Small intestine (tissue), 7 donors: ENCODE measurements around the gene CHST13. TPM values are rescaled to one million over a fixed set of nuclear protein-coding genes. Genes with fewer than 3 reads are reported as not detected.

Experiments used
- DNase-seq, 2 donors: peaks; one replicate each; pipeline versions ENCODE4 v3.0.0 to v3.0.0-alpha.2; 2013
- FAIRE-seq: peaks from 2 replicates; lab custom pipeline; 2012; peaks lifted over from hg19 to GRCh38; lab: Jason Lieb, UNC
- H3K27ac ChIP-seq, 3 donors: one replicate each; pipeline ENCODE4 v1.5.1; 2013; ENCODE audit warnings: low read length in 2 of 3, mild to moderate bottlenecking in 2 of 3, control low read depth in 1 of 3, inconsistent platforms in 1 of 3, low read depth in 1 of 3, moderate library complexity in 1 of 3
- H3K27me3 ChIP-seq, 3 donors: one replicate each; pipeline ENCODE4 v1.6.1; 2013; ENCODE audit warnings: low read length in 3 of 3, inconsistent platforms in 1 of 3; ENCODE audit not compliant: control insufficient read depth in 3 of 3, insufficient read depth in 3 of 3
- H3K36me3 ChIP-seq, 3 donors: one replicate each; pipeline ENCODE4 v1.6.1; 2013; ENCODE audit warnings: low read length in 3 of 3, inconsistent platforms in 1 of 3, low read depth in 1 of 3, mild to moderate bottlenecking in 1 of 3, moderate library complexity in 1 of 3; ENCODE audit not compliant: control insufficient read depth in 3 of 3, insufficient read depth in 2 of 3
- H3K4me1 ChIP-seq, 3 donors: one replicate each; pipeline ENCODE4 v1.6.1; 2013; ENCODE audit warnings: low read length in 2 of 3, inconsistent platforms in 1 of 3, low read depth in 1 of 3, mild to moderate bottlenecking in 1 of 3, moderate library complexity in 1 of 3; ENCODE audit not compliant: control insufficient read depth in 3 of 3, insufficient read depth in 2 of 3
- H3K4me3 ChIP-seq, 3 donors: one replicate each; pipeline ENCODE4 v1.5.1; 2013; ENCODE audit warnings: low read length in 3 of 3, control low read depth in 1 of 3, inconsistent platforms in 1 of 3, low read depth in 1 of 3, mild to moderate bottlenecking in 1 of 3, moderate library complexity in 1 of 3
- H3K9me3 ChIP-seq, 2 donors: one replicate each; pipeline ENCODE4 v1.6.1; 2013; ENCODE audit warnings: low read depth in 1 of 2, low read length in 1 of 2; ENCODE audit not compliant: control insufficient read depth in 2 of 2, insufficient read depth in 1 of 2
- WGBS, 3 donors: extraction: QIAGEN DNeasy Blood & Tissue Kit; methylation state at CpG; one replicate each; pipeline ENCODE4 v1.1.7; 2013; 5-methylcytosine and 5-hydroxymethylcytosine counted together
- polyA plus RNA-seq, 4 donors: library from polyadenylated mRNA; stranded (reverse) in 3 of 4; unstranded in 1 of 4; fragments of 200-250 nt in 3 of 4; fragments of 120-200 nt in 1 of 4; gene quantifications; one replicate each; pipeline versions ENCODE4 v1.2.1 to v1.2.3, GENCODE V29; 2013
- donor health status: healthy with polysubstance abuse.
- donor health status: control.
- donor health status: control.
- donor health status: Bipolar disorder and iron deficiency.
- donor health status: healthy.

Gene CHST13
- polyA plus RNA-seq, 4 donors: 0.21 to 95.9 (median 1.4) TPM

DNA sequence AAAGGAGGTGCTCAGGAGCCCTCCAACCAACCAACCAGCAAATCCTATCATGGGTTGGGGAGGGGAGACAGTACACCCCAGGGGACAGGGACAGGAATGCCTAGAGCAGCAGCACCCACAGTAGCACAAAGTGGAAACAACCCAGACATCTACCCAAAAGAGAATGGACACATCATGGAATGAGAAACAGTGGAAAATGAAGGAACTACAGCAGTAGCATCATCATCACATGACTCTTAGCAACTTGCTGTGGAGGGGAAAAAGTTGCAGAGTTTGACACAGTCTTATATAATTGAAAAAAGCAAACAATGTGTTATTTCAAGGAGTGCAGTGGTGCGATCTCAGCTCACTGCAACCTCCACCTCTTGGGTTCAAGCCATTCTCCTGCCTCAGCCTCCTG, 23.8 kb downstream of the CHST13 start:
- H3K4me3 ChIP-seq: no peak overlapping the region
- DNase-seq (no peak), FAIRE-seq (no peak)
- no peaks in the 10 kb centered on the region for H3K4me1 ChIP-seq
- peaks cover 0 to 15% (median 0%) of the 10 kb centered on the region in 3 donors for H3K36me3 ChIP-seq
- H3K27ac ChIP-seq: no peak overlapping the region
- H3K27me3 ChIP-seq: no peaks in the 10 kb centered on the region
- no peaks in the 10 kb centered on the region for H3K9me3 ChIP-seq
- WGBS, 3 donors: 76 to 88% (median 83%) methylated on average over 1 of the region's 1 CpG

GRCh38 chr3:126548556-126549466, 24.9 kb downstream of the CHST13 start:
- 47 to 58% (median 53%) methylated on average over 9 of the region's 9 CpGs for WGBS, 3 donors
- Histone ChIP-seq H3K36me3 (peaks cover 0 to 5% (median 0%) of the 10 kb centered on the region in 3 donors), H3K4me3 (no peak overlapping the region), H3K27ac (no peak overlapping the region), H3K27me3 (no peaks in the 10 kb centered on the region), H3K9me3 (no peaks in the 10 kb centered on the region), H3K4me1 (no peaks in the 10 kb centered on the region)
- DNase-seq (no peak), FAIRE-seq (no peak)

- no peak for FAIRE-seq
- no peaks in the 10 kb centered on the region for H3K27me3 ChIP-seq
- H3K36me3 ChIP-seq: no peaks in the 10 kb centered on the region
- no peak overlapping the region for H3K4me3 ChIP-seq
- no peaks in the 10 kb centered on the region for H3K9me3 ChIP-seq
- 76 to 81% (median 78%) methylated on average over 12 of the region's 12 CpGs for WGBS, 3 donors
- H3K4me1 ChIP-seq: no peaks in the 10 kb centered on the region
- no peak for DNase-seq
- no peak overlapping the region for H3K27ac ChIP-seq
Observed at GRCh38 chr3:126549861-126550487, 26.0 kb downstream of the CHST13 start.

DNA sequence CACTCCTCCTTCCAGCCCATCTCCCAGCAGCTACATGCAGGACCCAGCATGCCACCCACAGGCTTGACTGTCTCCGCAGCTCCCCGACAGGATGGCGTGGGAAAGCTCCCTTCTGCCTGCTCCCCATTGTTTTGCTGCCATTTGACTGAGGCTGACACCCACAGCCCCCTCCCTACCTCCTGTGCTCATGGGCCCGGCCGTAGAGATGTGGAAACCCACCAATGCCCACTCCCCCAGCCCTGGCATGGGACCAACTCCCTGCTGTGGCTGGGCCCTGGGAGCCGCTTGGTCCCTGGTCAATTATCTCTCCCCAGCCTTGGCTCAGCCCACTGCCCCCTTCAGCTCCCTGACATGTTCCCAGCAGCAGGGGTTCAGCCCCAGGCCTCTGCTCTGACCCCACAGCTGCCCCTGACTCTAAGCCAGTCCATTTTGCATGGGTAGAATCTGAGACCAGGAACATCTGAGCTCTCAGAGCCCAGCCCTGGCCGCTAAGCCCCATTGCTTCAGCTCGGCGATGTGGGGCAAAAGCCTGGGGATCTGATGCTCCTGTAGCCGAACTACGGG, 26.6 kb downstream of the CHST13 start:
- FAIRE-seq: no peak
- H3K27ac ChIP-seq: no peak overlapping the region
- no peaks in the 10 kb centered on the region for H3K9me3 ChIP-seq
- H3K4me3 ChIP-seq: no peak overlapping the region
- no peak for DNase-seq
- 85 to 90% (median 85%) methylated on average over 11 of the region's 11 CpGs for WGBS, 3 donors
- no peaks in the 10 kb centered on the region for H3K36me3 ChIP-seq
- no peaks in the 10 kb centered on the region for H3K27me3 ChIP-seq
- H3K4me1 ChIP-seq: no peaks in the 10 kb centered on the region

- FAIRE-seq (no peak), DNase-seq (no peak)
- 64 to 71% (median 67%) methylated on average over 13 of the region's 13 CpGs for WGBS, 3 donors
Observed at GRCh38 chr3:126551121-126551838, 27.3 kb downstream of the CHST13 start.

GRCh38 chr3:126551839-126552687, 28.1 kb downstream of the CHST13 start:
- no peak for DNase-seq
- no peak overlapping the region for H3K27ac ChIP-seq
- H3K9me3 ChIP-seq: no peaks in the 10 kb centered on the region
- FAIRE-seq: no peak
- no peak overlapping the region for H3K4me3 ChIP-seq
- H3K4me1 ChIP-seq: no peaks in the 10 kb centered on the region
- H3K27me3 ChIP-seq: no peaks in the 10 kb centered on the region
- no peaks in the 10 kb centered on the region for H3K36me3 ChIP-seq
- WGBS, 3 donors: 60 to 70% (median 68%) methylated on average over 16 to 17 of the region's 17 CpGs

More at GRCh38 chr3:126551121-126551838, 27.3 kb downstream of the CHST13 start:
- Histone ChIP-seq H3K4me3 (no peak overlapping the region), H3K9me3 (no peaks in the 10 kb centered on the region), H3K27ac (no peak overlapping the region), H3K27me3 (no peaks in the 10 kb centered on the region), H3K4me1 (no peaks in the 10 kb centered on the region), H3K36me3 (no peaks in the 10 kb centered on the region)

- H3K36me3 ChIP-seq: no peaks in the 10 kb centered on the region
- no peak overlapping the region for H3K4me3 ChIP-seq
- no peak overlapping the region for H3K27ac ChIP-seq
- WGBS, 3 donors: 70 to 84% (median 76%) methylated on average over 14 of the region's 14 CpGs
- FAIRE-seq: no peak
- no peaks in the 10 kb centered on the region for H3K4me1 ChIP-seq
- no peaks in the 10 kb centered on the region for H3K9me3 ChIP-seq
- DNase-seq: no peak
- H3K27me3 ChIP-seq: no peaks in the 10 kb centered on the region
Observed at GRCh38 chr3:126552688-126553283, 28.8 kb downstream of the CHST13 start.
